A549 (cell line): ENCODE data around the gene PLA2G4A. TPM values are rescaled to one million over a fixed set of nuclear protein-coding genes. Genes with fewer than 3 reads are reported as not detected.

Source experiments
- ATAC-seq, 2 experiments: fragments of 200-7000 bp in 1 of 2; fragments of >200 bp in 1 of 2; cut with Nextera tagmentation in 1 of 2; cut with Tn5 transposase in 1 of 2; 3 replicates each; pipeline versions ENCODE4 v1.8.0 to v1.9.1; 2018 to 2020; ENCODE audit warnings: mild to moderate bottlenecking in 1 of 2, moderate library complexity in 1 of 2
- CTCF ChIA-PET: fragments of 300-600 bp; sonication (Branson Sonifier 250); formaldehyde crosslinking; extraction: SDS; loops from one replicate; lab custom pipeline; 2021; ENCODE audit warnings: antibody characterized with exemption, inconsistent platforms; lab: Yijun Ruan, JAX
- POLR2A ChIA-PET: fragments of 350-600 bp; formaldehyde crosslinking; extraction: SDS; loops from one replicate; lab custom pipeline; 2021; ENCODE audit warnings: antibody characterized with exemption, inconsistent platforms; lab: Yijun Ruan, JAX
- DNase-seq, 2 experiments: peaks; one replicate each; pipeline versions ENCODE4 v3.0.0 to v3.0.0-alpha.2; 2011 to 2016; ENCODE audit warnings: low read depth in 1 of 2, low spot score in 1 of 2
- FAIRE-seq: peaks from 2 replicates; lab custom pipeline; 2011; peaks lifted over from hg19 to GRCh38; lab: Jason Lieb, UNC
- H3K27ac ChIP-seq, 2 experiments: fragments of >200 bp; sonication (Bioruptor Twin); formaldehyde crosslinking; 3 replicates each; pipeline ENCODE4 v1.5.1; 2016 to 2017
- H3K4me1 ChIP-seq: fragments of >200 bp; sonication (Bioruptor Twin); formaldehyde crosslinking; 3 replicates; pipeline ENCODE4 v1.6.1; 2016
- H3K4me2 ChIP-seq: fragments of >200 bp; sonication (Bioruptor Twin); formaldehyde crosslinking; 3 replicates; pipeline ENCODE4 v1.6.1; 2016
- H3K4me3 ChIP-seq: fragments of >200 bp; sonication (Bioruptor Twin); formaldehyde crosslinking; 3 replicates; pipeline ENCODE4 v1.5.1; 2016
- H3K9me3 ChIP-seq: fragments of >200 bp; sonication (Bioruptor Twin); formaldehyde crosslinking; 3 replicates; pipeline ENCODE4 v1.6.1; 2016
- BHLHE40 ChIP-seq: IDR thresholded peaks from 2 replicates; pipeline ENCODE4 v1.6.1; 2012; ENCODE audit warnings: low read depth, low read length, inconsistent platforms
- CBX2 ChIP-seq: fragments of 200-600 bp; sonication (generic); IDR thresholded peaks from 2 replicates; pipeline ENCODE4 v1.6.1; 2016; ENCODE audit warnings: low read depth, mild to moderate bottlenecking, borderline replicate concordance
- CHD4 ChIP-seq: fragments of 200-600 bp; sonication (generic); IDR thresholded peaks from 2 replicates; pipeline ENCODE4 v1.6.1; 2016; ENCODE audit warnings: antibody characterized with exemption, mild to moderate bottlenecking, borderline replicate concordance
- EHMT2 ChIP-seq: fragments of 200-600 bp; sonication (generic); IDR thresholded peaks from 2 replicates; pipeline ENCODE4 v1.6.1; 2016; ENCODE audit warnings: antibody characterized with exemption, low read depth, mild to moderate bottlenecking, moderate library complexity
- EP300 ChIP-seq, 2 experiments: fragments of >200 bp; sonication (Bioruptor Twin); formaldehyde crosslinking; IDR thresholded peaks; 2 replicates in 1 of 2; 3 replicates in 1 of 2; pipeline ENCODE4 v1.6.1; 2016 to 2017
- FOSB ChIP-seq: fragments of 250-450 bp; sonication (Bioruptor Pico); IDR thresholded peaks from 2 replicates; pipeline ENCODE4 v1.5.0; 2020; ENCODE audit warnings: mild to moderate bottlenecking, moderate library complexity
- HDAC2 ChIP-seq: fragments of 200-600 bp; sonication (generic); IDR thresholded peaks from 2 replicates; pipeline ENCODE4 v1.6.1; 2016
- KDM1A ChIP-seq: fragments of 200-600 bp; sonication (generic); IDR thresholded peaks from 2 replicates; pipeline ENCODE4 v1.6.1; 2016; ENCODE audit warnings: low read depth, mild to moderate bottlenecking
- KDM5A ChIP-seq: fragments of 200-600 bp; sonication (generic); IDR thresholded peaks from 2 replicates; pipeline ENCODE4 v1.6.1; 2016; ENCODE audit warnings: antibody characterized with exemption, mild to moderate bottlenecking
- PHF8 ChIP-seq: fragments of 200-600 bp; sonication (generic); IDR thresholded peaks from 2 replicates; pipeline ENCODE4 v1.6.1; 2016; ENCODE audit warnings: low read depth, mild to moderate bottlenecking, antibody characterized with exemption, moderate library complexity, borderline replicate concordance
- POLR2A ChIP-seq: IDR thresholded peaks from 2 replicates; pipeline ENCODE4 v1.6.1; 2012; ENCODE audit warnings: mild to moderate bottlenecking, low read length
- POLR2AphosphoS2 ChIP-seq: conservative IDR thresholded peaks from 2 replicates; pipeline ENCODE4 v1.6.1; 2012; ENCODE audit warnings: low read length, improper control_type of control experiment, inconsistent platforms
- RAD21 ChIP-seq, 2 experiments: fragments of >200 bp in 1 of 2; sonication (Bioruptor Twin) in 1 of 2; formaldehyde crosslinking in 1 of 2; IDR thresholded peaks in 1 of 2; conservative IDR thresholded peaks in 1 of 2; 2 replicates in 1 of 2; 3 replicates in 1 of 2; pipeline ENCODE4 v1.6.1; 2012 to 2018; ENCODE audit warnings: inconsistent platforms in 1 of 2
- RARB ChIP-seq: fragments of 250-450 bp; sonication (Bioruptor Pico); IDR thresholded peaks from 2 replicates; pipeline ENCODE4 v1.8.0; 2021; ENCODE audit warnings: mild to moderate bottlenecking, moderate library complexity
- RNF2 ChIP-seq: fragments of 200-600 bp; sonication (generic); IDR thresholded peaks from 2 replicates; pipeline ENCODE4 v1.6.1; 2016; ENCODE audit warnings: low read depth, mild to moderate bottlenecking, antibody characterized with exemption, moderate library complexity, borderline replicate concordance
- SMC3 ChIP-seq: fragments of >200 bp; sonication (Bioruptor Twin); formaldehyde crosslinking; IDR thresholded peaks from 3 replicates; pipeline ENCODE4 v1.6.1; 2018; ENCODE audit warnings: inconsistent platforms
- SREBF2 ChIP-seq: fragments of 450-650 bp; IDR thresholded peaks from 2 replicates; pipeline ENCODE4 v1.6.1; 2014; ENCODE audit warnings: mild to moderate bottlenecking, moderate library complexity
- TFCP2L1 ChIP-seq: fragments of 250-450 bp; sonication (Bioruptor Pico); IDR thresholded peaks from 2 replicates; pipeline ENCODE4 v1.5.0; 2021; ENCODE audit warnings: mild to moderate bottlenecking
- ZFP36 ChIP-seq: fragments of 450-650 bp; IDR thresholded peaks from 2 replicates; pipeline ENCODE4 v1.6.1; 2014; ENCODE audit warnings: borderline replicate concordance; ENCODE audit not compliant: partially characterized antibody
- ZSCAN20 ChIP-seq: fragments of 250-450 bp; sonication (Bioruptor Pico); IDR thresholded peaks from 2 replicates; pipeline ENCODE4 v1.8.0; 2022; ENCODE audit warnings: mild to moderate bottlenecking, moderate library complexity
- WGBS: methylation state at CpG from one replicate; pipeline ENCODE4 v1.1.6; 2017; ENCODE audit errors: missing lambda C conversion rate; 5-methylcytosine and 5-hydroxymethylcytosine counted together
- polyA plus RNA-seq, 4 experiments: library from polyadenylated mRNA; depleted of rRNA in 3 of 4; stranded (reverse); fragments of >200 nt; fragmentation: RNase III in 1 of 4; extraction: RNeasy Plus Mini Kit Qiagen cat#74134 plus additional on column Dnase treatment in 1 of 4; gene quantifications; 2 replicates in 3 of 4; 3 replicates in 1 of 4; pipeline ENCODE4 v1.2.3, GENCODE V29; 2011 to 2017
- TF ChIP-seq, protein P1 (sequence below): fragments of >200 bp; sonication (Bioruptor Twin); formaldehyde crosslinking; IDR thresholded peaks from 3 replicates; pipeline ENCODE4 v1.6.1; 2016
- TF ChIP-seq, protein P2 (sequence below): fragments of >200 bp; sonication (Bioruptor Twin); formaldehyde crosslinking; IDR thresholded peaks from 3 replicates; pipeline ENCODE4 v1.5.1; 2016
- TF ChIP-seq, protein P3 (sequence below): fragments of 250-450 bp; sonication (Bioruptor Pico); IDR thresholded peaks from 2 replicates; pipeline ENCODE4 v1.5.0; 2021; ENCODE audit warnings: mild to moderate bottlenecking, moderate library complexity, borderline replicate concordance
- TF ChIP-seq, protein P4 (sequence below): IDR thresholded peaks from 2 replicates; pipeline ENCODE4 v1.6.1; 2012; ENCODE audit warnings: low read depth, borderline replicate concordance
- TF ChIP-seq, protein P5 (sequence below): IDR thresholded peaks from 2 replicates; pipeline ENCODE4 v1.6.1; 2012

The PLA2G4A gene
- polyA plus RNA-seq, 2 of the 4 experiments (the other 2 are of a cell fraction), result 26.3 to 80.4 TPM

GRCh38 chr1:187032316-187032981 lies 203.7 kb downstream of the PLA2G4A start (continued):
- TF ChIP-seq HDAC2 (no peak), CBX2 (no peak)

DNA sequence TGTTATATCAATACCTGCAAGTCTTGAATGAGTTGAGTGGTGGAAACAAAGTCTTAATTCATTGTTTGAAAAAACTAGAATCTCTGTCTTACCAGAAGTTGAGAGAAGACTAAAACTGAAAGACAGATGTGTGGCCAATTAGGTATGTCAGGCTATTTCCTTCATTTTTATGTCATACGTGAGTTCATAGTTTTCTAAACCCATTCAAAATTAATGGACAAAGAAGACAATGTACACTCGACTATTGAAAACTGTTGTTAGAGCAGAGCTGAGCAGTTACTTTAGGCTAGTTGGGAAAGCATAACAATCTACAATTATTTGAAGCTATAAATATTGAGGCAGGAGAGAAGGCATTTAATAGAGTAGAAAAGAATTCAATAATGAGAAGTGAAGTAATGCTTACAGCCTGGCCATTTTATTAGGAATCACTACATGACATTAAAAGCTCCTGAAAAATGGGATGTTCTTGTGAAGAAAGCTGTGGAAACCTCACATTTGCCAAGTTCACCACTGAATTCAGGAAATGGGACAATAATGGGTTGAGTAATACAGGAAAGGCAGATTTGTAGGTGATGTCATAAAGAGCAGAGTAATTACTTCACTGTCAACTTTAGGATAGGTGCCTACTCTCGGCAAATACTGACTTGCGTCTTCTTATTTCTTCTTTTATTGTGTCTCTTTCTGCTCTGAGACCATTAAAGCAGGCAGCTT lies 204.4 kb downstream of the PLA2G4A start:
- WGBS, result 41% methylated on average over 4 of the region's 4 CpGs

DNA sequence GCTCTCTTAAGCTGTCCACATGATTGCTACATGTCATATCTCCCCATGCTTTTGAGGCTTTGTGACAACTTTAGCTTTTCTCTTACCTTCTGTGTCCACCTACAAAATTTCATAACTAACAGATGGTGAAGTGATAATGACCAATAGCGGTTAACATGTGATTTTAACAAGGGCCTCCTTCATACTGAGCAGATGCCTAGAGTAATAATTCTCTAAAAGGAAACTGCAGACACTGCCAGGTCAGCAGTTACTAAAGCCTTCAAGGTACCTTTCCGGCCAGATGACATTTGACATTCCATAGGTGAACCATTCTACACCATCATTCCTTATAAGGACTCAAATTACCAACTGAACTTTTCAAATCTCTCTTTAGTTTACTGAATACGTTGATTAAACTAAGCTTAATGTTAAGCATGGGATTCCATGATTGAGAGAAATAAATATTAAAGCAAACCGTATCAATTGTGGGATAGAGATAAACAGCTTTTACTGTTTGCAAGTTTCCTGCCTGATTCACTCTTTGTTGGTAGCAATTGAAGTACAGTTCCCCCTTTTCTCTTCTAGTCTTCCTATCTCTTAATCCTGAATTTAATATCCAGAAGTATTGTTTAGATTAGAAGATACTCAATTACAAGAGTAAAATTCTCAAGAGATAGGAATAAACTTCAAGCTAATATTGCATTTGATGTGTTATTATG lies 205.1 kb downstream of the PLA2G4A start:
- TF ChIP-seq ZSCAN20 (CRISPR knock-in tag) (no peak), ZFP36 (no peak), KDM1A (no peak), RAD21 (conservative IDR thresholded peaks at IDR 0.05 in 1 of 2, IDR thresholded peaks at IDR 0.05 in 1 of 2) (no peak), KDM5A (no peak), BHLHE40 (no peak), PHF8 (no peak), EP300 (IDR thresholded peaks at IDR 0.05) (no peak), FOSB (no peak), TFCP2L1 (no peak), RARB (no peak), POLR2AphosphoS2 (no peak), SMC3 (no peak), CHD4 (no peak)
- TF ChIP-seq, protein P1, sequence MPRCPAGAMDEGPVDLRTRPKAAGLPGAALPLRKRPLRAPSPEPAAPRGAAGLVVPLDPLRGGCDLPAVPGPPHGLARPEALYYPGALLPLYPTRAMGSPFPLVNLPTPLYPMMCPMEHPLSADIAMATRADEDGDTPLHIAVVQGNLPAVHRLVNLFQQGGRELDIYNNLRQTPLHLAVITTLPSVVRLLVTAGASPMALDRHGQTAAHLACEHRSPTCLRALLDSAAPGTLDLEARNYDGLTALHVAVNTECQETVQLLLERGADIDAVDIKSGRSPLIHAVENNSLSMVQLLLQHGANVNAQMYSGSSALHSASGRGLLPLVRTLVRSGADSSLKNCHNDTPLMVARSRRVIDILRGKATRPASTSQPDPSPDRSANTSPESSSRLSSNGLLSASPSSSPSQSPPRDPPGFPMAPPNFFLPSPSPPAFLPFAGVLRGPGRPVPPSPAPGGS, result no peak
- TF ChIP-seq, protein P2, sequence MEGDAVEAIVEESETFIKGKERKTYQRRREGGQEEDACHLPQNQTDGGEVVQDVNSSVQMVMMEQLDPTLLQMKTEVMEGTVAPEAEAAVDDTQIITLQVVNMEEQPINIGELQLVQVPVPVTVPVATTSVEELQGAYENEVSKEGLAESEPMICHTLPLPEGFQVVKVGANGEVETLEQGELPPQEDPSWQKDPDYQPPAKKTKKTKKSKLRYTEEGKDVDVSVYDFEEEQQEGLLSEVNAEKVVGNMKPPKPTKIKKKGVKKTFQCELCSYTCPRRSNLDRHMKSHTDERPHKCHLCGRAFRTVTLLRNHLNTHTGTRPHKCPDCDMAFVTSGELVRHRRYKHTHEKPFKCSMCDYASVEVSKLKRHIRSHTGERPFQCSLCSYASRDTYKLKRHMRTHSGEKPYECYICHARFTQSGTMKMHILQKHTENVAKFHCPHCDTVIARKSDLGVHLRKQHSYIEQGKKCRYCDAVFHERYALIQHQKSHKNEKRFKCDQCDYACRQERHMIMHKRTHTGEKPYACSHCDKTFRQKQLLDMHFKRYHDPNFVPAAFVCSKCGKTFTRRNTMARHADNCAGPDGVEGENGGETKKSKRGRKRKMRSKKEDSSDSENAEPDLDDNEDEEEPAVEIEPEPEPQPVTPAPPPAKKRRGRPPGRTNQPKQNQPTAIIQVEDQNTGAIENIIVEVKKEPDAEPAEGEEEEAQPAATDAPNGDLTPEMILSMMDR, result no peak
- POLR2A ChIA-PET, result no interaction called here

More for the DNA sequence above, 204.4 kb downstream of the PLA2G4A start:
- Histone ChIP-seq H3K4me1 (no peaks in the 10 kb centered on the region), H3K4me2 (no peak overlapping the region), H3K27ac (no peak overlapping the region), H3K4me3 (no peak overlapping the region), H3K9me3 (peaks cover 5% of the 10 kb centered on the region; the same call in 1 of the 3 replicates)
- POLR2A ChIA-PET, result no interaction called here
- TF ChIP-seq EHMT2 (no peak), CBX2 (no peak), RNF2 (no peak), RAD21 (conservative IDR thresholded peaks at IDR 0.05 in 1 of 2, IDR thresholded peaks at IDR 0.05 in 1 of 2) (no peak), ZFP36 (no peak), POLR2A (no peak), SREBF2 (no peak), KDM1A (no peak)
- TF ChIP-seq, protein P3, sequence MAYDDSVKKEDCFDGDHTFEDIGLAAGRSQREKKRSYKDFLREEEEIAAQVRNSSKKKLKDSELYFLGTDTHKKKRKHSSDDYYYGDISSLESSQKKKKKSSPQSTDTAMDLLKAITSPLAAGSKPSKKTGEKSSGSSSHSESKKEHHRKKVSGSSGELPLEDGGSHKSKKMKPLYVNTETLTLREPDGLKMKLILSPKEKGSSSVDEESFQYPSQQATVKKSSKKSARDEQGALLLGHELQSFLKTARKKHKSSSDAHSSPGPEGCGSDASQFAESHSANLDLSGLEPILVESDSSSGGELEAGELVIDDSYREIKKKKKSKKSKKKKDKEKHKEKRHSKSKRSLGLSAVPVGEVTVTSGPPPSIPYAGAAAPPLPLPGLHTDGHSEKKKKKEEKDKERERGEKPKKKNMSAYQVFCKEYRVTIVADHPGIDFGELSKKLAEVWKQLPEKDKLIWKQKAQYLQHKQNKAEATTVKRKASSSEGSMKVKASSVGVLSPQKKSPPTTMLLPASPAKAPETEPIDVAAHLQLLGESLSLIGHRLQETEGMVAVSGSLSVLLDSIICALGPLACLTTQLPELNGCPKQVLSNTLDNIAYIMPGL (CRISPR knock-in tag), result no peak
- TF ChIP-seq, protein P4, sequence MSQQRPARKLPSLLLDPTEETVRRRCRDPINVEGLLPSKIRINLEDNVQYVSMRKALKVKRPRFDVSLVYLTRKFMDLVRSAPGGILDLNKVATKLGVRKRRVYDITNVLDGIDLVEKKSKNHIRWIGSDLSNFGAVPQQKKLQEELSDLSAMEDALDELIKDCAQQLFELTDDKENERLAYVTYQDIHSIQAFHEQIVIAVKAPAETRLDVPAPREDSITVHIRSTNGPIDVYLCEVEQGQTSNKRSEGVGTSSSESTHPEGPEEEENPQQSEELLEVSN, result no peak
- TF ChIP-seq, protein P5, sequence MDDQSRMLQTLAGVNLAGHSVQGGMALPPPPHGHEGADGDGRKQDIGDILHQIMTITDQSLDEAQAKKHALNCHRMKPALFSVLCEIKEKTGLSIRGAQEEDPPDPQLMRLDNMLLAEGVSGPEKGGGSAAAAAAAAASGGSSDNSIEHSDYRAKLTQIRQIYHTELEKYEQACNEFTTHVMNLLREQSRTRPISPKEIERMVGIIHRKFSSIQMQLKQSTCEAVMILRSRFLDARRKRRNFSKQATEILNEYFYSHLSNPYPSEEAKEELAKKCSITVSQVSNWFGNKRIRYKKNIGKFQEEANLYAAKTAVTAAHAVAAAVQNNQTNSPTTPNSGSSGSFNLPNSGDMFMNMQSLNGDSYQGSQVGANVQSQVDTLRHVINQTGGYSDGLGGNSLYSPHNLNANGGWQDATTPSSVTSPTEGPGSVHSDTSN, result no peak
- no peak for ATAC-seq
- no peak for DNase-seq
- FAIRE-seq, result no peak
- CTCF ChIA-PET, result interaction anchor here (1.3 to 1.4 kb wide), 2 partner anchors 18 to 21 kb away, joined by 3 to 6 read pairs; no protein-coding TSS in a partner anchor

More for the DNA sequence above, 205.1 kb downstream of the PLA2G4A start:
- no peak for DNase-seq
- FAIRE-seq, result no peak
- CTCF ChIA-PET, result interaction anchor here (1.3 to 1.4 kb wide), 2 partner anchors 18 to 20 kb away, joined by 3 to 6 read pairs; no protein-coding TSS in a partner anchor
- 34% methylated on average over 4 of the region's 4 CpGs for WGBS
- H3K9me3 ChIP-seq, result peaks cover under 1% of the 10 kb centered on the region; the same call in 1 of the 3 replicates
- H3K4me3 ChIP-seq, result no peak overlapping the region
- H3K27ac ChIP-seq, result no peak overlapping the region
- ATAC-seq, result no peak
- no peak overlapping the region for H3K4me2 ChIP-seq
- H3K4me1 ChIP-seq, result no peaks in the 10 kb centered on the region
